Fibroblast of skin of scalp (primary cell): ENCODE measurements around the gene JPT2.
A peak's percentile ranks its signal among the peaks of the same experiment; 100 is the strongest.
"Not testable (repeated sequence)": the region's sequence is repeated elsewhere in the genome, so short reads cannot be mapped to it uniquely, and the experiment has no call there.

ENCODE experiments used
- DNase-seq: peaks from one replicate; pipeline ENCODE4 v3.0.0-alpha.2; 2013

JPT2 gene

DNA sequence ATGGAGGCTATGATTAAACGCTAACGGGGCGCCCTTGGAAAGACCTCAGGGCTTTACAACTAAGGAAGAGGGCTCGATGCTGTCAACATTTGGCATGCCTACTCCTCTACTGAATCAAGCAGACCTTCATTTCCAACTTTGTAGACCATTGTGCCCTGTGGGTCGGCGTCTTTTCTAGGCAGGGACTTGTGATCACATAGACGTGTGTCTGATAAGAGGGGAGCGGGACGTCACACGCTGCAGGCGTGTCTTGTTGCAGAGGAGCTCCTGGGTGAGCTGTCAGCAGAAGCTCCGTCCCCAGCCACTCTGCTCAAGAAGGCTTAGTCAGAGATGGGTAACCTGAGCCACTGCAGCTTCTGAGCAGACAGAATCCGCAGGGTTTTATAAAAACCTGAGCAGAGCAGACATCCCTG, 30.7 kb downstream of the JPT2 start:
- DNase-seq, result no peak

DNA sequence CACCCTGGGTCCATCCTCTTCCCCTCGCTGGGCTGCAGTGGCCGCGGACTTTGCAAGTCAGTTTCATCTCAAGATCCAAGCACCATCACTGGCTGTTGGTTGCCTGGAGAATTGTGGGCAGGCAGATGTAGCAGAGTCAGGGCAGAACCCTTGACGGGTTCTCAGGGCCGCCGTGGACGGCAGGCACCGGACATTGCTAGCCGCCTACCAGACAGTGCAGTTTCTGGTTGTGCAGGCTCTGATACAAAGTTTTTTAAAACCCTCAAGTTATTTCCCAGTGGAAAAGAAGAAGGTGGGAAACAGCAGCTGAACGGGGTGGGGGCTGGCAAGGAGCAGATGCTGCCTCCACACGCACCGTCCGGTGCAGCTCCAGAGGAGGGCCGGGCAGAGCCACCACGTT, 31.3 kb downstream of the JPT2 start:
- DNase-seq, result no peak

DNA sequence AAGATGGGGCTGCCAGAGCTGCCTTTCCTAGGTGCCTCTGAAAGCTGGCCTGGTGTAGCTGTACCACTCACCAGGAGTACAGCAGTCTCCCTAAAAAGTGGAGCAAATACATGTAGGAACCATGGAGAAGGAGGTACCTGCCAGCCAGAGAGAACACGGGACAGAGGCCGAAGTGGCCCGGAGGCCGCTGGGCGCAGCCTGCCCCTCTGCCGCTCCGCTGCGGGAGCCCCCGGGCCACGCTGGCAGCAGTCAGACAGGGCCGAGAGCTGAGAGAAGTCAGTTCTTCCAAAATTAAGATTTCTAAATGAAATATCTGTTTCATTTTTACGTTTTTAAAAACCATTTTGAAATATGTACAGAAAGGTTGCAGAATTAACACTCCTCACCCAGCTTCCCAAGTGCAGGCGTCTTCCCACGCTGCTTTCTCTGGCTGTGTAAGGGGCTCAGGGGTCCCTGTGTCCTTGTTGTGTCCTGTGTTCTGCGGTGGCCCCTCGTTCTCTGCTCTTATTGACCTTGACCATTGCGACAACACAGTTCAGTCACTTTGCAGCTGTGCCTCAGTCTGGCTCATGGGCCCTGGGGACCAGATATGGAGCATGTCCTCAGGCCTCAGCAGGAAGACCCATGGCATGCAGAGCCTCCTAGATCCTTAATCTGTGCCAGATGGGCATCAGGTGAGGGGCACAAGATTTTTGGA, 32.9 kb downstream of the JPT2 start:
- DNase-seq, result no peak

DNA sequence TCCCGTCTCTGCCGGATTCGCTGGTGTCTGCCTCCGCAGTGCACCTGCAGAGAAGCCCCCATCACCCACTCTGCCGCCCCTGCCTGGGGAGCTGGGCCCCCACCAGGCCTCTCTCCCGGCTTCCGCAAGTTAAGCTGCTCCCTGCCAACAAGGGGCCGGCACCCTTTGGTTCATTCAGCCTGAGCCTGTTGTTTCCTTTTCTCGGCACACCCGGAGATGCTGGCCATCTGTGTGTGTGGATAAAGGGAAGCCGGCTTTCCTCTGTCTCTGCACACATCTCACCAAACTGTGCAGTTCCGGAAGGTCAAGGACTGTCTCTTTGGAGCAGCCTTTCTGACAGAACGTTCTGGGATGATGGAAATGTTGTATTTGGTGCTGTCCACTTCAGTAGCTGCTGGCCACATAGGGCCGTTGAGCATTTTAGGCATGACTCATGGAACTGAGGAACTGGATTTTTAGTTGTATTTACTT, 34.7 kb downstream of the JPT2 start:
- no peak for DNase-seq

DNA sequence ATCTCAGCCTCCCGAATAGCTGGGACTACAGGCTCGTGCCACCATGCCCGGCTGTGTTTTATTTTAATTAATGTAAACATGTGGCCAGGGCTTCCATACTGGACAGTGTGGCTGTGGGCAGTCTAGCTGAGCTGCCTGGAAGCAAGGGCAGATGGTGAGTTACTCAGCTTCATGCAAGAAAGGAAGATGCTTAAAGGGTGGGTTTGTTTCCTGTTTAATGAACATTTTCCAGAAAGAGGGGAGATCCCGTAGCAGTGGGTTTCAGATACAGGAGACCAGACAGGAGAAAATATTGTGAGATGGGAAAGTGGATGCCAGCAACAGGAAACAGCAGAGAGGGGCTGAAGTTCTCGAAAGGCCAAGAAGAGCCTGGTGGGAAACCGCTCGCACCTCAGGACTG, 35.3 kb downstream of the JPT2 start:
- DNase-seq, result no peak

DNA sequence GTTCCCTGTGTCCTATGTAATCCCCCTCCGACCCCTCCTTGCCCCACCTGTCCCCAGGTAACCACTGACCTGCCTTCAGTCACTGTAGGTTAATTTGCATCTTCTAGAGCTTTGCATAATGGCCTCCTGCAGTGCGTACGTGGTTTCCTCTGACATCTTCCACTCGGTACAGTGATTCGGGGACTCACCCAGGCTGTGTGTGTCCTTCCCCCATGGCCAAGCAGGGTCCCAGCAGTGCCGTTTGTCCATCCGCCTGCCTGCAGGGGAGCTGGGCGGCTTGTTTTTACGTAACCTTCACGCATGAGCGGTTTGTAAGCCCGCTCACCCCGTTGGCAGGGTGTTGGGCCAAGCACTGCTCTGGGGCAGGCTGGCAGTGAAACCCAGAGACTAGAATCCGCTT, 35.9 kb downstream of the JPT2 start:
- DNase-seq, result no peak

DNA sequence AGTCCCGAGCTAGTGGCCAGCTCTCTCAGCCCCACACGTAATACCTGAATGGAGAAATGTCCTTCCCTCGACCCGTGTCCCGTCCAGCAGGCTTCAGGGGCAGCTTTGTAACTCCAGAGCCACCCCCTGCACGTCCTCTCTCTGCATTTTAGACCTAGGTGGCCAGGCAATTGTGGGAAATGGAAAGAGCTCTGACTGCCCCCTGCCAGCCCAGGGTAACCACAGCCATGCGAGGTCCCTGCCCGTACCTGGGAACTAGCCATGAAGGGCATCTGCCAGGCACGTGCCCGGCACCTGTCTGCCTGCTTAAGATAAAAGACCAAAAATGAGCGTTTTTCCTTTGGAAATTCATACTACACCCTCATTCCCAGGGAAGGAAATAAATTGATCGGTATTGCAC, 37.1 kb downstream of the JPT2 start:
- no peak for DNase-seq

DNA sequence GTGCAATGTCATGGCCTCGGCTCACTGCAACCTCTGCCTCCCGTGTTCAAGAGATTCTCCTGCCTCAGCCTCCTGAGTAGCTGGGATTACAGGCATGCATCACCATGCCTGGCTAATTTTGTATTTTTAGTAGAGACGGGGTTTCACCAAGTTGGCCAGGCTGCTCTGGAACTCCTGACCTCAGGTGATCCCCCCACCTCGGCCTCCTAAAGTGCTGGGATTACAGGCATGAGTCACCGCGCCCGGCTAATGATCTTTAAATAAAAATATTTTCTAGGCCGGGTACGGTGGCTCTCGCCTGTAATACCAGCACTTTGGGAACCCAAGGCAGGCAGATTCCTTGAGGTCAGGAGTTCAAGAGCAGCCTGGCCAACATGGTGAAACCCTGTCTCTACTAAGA, 40.2 kb downstream of the JPT2 start:
- not testable (repeated sequence) for DNase-seq

DNA sequence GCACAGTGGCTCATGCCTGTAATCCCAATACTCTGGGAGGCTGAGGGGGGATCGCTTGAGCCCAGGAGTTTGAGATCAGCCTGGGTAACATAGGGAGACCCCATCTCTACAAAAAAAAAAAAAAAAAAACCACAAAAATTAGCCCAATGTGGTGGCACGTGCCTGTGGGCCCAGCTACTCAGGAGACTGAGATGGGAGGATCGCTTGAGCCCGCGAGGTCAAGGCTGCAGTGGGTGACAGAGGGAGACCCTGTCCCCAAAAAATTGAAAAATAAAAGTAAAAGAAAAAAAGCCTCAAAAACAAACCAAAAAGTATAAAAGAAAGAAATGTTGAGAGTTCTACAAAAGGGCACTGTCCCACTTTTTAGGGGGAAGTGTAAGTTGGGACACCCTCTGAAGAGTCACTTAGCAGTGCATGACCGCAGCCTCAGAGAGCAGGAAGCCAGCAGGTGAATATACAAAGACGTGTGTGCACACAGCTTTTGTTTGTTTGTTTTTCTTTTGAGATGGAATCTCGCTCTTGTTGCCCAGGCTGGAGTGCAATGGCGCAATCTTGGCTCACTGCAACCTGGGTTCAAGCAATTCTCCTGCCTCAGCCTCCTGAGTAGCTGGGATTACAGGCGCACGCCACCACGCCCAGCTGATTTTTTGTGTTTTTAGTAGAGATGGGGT, 41.6 kb downstream of the JPT2 start:
- not testable (repeated sequence) for DNase-seq

DNA sequence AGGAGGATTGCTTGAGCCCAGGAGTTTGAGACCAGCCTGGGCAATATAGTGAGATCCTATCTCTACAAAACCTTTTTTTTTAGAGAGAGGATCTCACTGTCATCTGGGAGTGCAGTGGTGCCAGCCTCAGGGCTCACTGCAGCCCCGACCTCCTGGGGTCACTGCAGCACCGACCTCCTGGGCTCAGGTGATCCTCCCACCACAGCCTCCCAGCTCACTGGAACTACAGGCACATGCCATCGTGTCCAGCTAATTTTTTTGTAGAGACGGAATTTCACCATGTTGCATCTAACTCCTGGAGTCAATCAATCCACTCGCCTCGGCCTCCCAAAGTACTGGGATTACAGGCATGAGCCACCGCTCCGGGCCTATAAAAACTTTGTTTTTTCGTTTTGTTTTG, 43.3 kb downstream of the JPT2 start:
- DNase-seq, result no peak

DNA sequence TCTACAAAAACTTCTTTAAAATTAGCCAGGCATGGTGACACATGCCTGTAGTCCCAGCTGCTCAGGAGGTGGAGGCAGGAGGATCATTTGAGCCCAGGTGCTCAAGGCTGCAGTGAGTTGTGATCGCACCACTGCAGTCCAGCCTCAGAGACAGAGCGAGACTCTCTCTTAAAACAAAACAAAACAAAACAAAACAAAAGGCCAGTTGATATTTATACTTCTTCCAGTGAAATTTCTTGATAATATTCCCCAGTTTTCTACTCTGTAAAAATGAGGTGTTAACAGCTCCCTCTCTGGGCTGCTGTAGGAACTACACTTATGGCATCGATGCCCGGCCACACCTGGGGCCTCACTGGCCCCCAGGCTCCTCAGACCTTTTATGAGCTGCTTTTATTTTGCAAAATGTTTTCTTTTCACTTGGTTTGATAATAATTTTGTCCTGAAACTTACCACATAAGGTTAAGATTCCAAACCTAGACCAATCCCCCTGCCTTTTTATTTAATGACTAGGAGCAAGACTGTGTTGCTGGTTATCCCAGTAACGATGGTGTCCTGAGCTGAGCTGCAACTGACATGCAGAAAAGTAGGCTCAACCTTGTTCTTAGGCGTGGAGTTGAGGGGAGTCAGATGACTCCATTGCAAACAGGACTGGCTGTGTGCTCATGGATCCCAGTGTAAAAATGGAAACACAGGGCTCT, 45.5 kb downstream of the JPT2 start:
- DNase-seq, result peak; percentile 32

DNA sequence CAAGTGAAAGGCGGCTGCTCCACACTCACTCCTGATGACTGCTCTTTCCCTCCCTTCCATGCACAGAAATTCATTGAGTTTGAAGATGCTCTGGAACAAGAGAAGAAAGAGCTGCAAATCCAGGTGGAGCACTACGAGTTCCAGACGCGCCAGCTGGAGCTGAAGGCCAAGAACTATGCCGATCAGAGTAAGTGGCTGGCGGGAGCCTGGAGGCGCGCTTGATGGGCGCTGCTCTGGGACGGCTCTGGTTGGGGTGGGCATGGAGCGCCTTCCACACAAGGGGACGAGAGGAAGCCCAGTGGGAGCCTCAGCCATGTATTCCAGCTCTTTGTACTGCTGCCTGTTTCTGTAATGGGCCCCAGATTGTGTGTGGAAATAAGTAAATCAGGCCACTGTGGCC, 46.4 kb downstream of the JPT2 start:
- DNase-seq, result no peak

DNA sequence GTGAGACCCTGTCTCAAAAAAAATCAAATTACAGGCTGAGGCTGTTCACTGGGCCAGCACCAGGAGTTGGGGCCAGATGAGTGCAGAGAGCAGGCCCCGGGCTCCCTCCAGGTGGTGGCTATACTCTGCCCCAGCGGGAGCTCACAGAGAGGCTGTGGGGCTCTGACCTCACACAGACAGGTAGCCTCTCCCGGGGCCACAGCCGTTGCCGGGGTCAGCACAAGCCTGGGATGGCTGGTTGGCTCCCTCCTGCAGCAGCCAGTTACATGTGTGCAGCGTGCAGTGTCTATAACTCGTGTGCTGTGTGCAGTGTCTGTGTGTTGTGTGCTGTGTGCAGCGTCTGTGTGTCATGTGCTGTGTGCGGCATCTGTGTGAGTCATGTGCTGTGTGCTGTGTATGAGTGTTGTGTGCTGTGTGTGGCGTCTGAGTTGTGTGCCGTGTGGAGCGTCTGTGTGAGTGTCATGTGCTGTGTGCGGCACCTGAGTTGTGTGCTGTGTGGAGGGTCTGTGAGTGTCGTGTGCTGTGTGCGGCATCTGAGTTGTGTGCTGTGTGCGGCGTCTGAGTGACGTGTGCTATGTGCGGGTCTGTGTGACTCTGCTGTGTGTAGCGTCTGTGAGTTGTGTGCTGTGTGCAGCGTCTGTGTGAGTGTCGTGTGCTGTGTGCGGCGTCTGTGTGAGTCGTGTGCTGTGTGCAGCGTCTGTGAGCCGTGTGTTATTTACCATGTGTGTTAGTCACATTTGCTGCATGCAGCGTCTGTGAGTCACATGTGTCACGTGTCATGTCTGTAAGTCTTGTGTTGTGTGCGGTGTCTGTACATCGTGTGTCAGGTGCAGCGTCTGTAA, 48.8 kb downstream of the JPT2 start:
- DNase-seq, result no peak

DNA sequence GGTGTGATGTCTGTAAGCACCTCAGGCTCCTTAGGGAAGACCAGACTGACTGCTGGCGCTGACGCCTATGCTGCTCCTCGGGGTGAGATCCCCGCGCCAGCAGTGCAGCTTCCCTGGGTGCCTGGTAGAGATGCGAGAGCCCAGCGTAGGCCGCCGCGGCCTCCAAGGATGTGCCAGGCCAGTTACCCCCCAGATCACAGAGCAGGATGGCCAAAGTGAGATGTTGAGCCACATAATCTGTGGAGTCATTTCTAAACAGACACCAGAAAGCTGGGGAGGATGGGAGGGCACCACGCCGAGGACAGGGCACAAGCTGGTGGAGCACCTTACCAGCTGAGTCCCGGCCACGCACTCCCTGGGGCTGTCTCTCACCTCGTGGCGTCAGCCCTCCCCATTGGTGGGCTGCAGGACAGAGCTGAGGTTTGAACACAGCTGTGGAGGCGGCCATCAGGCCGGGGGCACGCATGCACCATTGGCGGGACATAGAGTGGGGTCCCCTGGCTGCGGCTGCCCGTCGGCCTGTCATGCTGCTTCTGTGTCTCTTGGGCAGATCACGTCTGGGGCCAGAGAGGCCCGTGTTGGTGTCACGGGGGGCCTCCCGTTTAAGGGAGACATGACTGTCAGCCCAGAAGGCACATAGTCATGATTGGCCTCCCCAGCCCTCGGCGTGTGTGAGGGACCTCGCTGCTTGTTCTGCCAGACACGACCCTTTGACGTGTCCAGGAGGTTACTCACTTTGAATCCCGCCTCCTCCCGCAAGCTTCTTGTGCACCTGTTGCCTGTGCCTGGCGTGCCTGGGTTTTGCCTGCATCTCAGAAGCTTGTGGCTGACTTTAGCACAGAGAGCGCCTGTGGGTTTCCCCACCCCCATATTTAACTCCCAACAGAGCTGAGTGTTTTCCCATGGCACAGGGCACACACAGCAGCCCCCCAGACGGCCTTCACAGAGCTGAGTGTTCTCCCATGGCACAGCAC, 49.9 kb downstream of the JPT2 start:
- DNase-seq, result no peak

DNA sequence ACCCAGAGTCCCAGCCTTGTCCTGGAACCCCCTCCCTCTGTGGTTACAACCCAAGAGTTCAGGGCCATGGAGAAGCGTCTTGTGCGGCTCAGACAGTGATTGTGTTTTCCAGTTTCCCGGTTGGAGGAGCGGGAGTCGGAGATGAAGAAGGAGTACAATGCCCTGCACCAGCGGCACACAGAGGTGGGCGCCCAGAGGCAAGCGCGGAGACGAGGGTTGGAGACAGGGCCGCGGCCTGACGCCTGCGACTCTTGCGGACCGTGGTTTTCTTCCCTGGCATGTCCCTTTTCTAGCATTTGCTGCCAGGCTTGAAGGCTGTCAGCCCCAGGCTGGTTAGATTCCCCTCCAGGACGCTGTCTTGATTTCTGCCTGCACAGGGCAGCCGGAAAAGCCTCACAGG, 50.9 kb downstream of the JPT2 start:
- no peak for DNase-seq

DNA sequence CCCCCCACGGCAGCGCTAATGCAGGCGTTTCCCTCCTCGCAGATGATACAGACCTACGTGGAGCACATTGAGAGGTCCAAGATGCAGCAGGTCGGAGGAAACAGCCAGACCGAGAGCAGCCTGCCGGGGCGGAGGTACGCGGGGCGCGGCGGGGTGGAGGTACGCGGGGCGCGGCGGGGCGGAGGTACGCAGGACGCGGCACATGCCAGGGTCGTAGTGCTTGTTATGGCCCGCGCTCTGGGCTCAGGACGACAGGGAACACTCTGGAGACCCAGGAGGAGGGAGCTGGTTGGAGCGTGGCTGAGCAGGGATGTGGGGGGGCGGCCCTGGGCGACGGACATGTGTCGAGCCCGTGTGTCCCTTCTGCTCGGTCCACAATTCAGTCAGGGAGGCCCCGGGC, 51.4 kb downstream of the JPT2 start:
- no peak for DNase-seq

DNA sequence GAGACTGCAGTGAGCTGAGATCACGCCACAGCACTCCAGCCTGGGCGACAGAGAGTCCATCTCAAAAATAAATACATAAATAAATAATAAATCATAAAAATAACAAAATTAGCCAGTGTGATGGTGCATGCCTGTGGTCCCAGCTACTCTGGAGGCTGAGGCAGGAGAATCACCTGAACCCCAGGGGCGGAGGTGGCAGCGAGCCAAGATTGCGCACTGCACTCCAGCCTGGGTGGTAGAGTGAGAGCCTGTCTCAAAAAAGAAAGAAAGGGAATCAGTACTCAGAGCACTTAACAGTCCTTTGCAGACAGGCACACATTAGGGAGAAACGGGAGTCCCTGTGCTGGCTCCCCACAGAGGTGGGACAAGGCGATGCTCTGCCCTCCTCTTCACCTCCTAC, 53.0 kb downstream of the JPT2 start:
- no peak for DNase-seq

DNA sequence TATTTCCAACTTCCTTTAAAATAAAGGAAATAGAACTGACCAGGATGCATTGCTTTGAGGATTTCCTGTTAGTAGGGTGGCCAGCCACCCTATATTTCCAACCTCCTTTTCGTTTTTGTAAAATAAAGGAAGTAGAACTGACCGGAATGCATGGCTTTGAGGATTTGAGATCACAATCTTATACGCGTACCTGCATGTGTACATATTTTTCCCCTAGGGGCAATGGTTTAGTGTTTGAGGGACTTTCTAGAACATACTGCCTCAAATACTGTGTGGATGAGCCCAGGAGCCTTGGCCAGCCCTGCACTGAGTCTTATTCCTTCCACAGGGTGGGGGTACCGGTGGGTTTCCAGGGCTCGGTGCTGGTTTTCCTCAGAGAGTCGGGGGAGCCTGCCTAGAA, 53.5 kb downstream of the JPT2 start:
- DNase-seq, result no peak

DNA sequence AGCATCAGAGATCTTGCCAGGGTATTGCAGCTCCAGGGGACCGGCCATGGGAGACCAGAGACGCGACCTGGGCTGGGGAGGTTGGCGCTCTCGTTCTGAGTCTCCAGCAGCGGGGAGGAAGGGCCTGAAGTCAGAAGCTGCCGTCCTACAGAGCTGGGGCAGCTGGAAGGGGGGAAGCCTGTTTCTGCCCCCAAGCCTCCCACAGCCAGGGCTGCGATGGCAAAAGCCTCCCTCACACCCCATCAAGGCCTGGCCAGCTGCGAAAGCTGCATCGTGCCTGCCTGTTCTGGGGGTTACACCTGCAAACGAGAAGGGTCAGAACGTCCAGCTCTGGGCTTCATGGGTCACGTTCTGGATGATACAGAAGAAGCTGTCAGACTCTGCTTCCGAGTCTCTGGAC, 54.0 kb downstream of the JPT2 start:
- DNase-seq, result no peak

DNA sequence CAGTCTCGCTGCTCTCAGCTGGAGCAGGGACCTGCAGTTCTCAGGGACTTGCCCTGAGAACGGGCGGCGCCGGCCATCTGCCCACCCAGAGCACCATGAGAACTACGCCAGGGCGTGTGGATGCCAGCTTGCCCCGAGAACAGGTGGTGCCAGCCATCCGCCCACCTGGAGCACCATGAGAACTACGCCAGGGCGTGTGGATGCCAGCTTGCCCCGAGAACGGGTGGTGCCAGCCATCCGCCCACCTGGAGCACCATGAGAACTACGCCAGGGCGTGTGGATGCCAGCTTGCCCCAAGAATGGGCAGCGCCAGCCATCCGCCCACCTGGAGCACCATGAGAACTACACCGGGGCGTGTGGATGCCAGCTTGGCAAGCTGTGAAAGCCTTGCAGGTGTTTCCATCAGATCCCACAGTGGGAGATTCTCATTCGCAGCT, 54.5 kb downstream of the JPT2 start:
- DNase-seq, result not testable (repeated sequence)

DNA sequence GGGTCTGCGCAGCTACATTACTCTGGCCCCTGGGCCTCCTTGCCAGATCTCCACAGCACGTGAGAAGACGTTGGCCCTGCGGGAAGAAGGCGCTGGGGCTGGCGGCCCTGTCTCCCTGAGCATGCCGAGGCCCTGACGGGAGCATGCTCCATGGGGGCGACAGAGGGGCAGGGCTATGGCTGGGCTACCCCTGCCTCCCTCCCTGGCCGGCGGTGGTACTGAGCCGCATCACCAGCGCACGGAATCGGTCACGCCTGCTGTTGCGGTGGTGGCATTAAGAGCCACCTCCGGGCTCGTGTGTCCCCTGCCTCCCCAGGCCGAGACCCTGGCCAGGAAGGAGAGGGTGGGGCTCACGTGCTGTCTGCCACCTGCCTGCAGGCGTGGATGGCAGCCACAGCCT, 56.0 kb downstream of the JPT2 start:
- DNase-seq, result no peak

DNA sequence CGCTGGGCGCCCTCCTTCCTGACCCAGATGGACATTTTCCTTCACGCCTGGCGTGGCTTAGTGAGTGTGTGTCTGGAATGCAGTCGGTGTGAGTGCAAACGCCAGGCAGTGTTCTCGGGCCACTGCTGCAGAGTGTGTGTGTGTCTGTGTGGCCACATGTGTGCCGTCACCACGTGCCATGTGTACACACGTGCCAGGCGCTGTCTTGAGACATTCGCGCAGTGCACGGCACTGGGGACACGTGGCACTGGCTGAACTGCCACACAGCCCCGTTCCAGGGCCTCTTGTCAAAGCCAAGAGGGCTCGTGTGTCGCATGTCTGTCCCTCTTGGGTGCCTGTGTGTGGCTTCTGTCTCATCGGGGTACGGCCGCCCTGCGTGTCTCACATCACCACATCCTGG, 56.7 kb downstream of the JPT2 start:
- no peak for DNase-seq
